ENCODE measurements around the gene SULT1E1.

GRCh38 chr4:69849297-69849696, 10.6 kb downstream of the SULT1E1 start:
- TF ChIP-seq CTCF (IDR thresholded peaks at IDR 0.05; ENCODE audit: low read depth, low read length) (no peak), POLR2A (IDR thresholded peaks at IDR 0.05; ENCODE audit: extremely low read depth, insufficient read length) (no peak), MYC (IDR thresholded peaks at IDR 0.05; ENCODE audit: low read depth, low read length) (no peak)
